Ascending aorta (tissue), 2 donors: ENCODE measurements around the gene SPACA9. TPM values are rescaled to one million over a fixed set of nuclear protein-coding genes. Genes with fewer than 3 reads are reported as not detected.
A peak's percentile ranks its signal among the peaks of the same experiment; 100 is the strongest.

Source experiments
- DNase-seq, 2 donors: peaks; one replicate each; pipeline ENCODE4 v3.0.0-alpha.2; 2019; ENCODE audit warnings: low spot score in 2 of 2
- H3K27ac ChIP-seq, 2 donors: fragments of 200-600 bp; sonication (generic); one replicate each; pipeline ENCODE4 v1.5.1; 2016 to 2017; ENCODE audit warnings: mild to moderate bottlenecking in 1 of 2
- H3K27me3 ChIP-seq: fragments of 200-600 bp; sonication (generic); one replicate; pipeline ENCODE4 v1.5.1; 2017
- H3K36me3 ChIP-seq, 2 donors: fragments of 200-600 bp; sonication (generic); one replicate each; pipeline ENCODE4 v1.5.1; 2016
- H3K4me1 ChIP-seq, 2 donors: fragments of 200-600 bp; sonication (generic); one replicate each; pipeline ENCODE4 v1.5.1; 2016 to 2017; ENCODE audit warnings: mild to moderate bottlenecking in 1 of 2
- H3K4me3 ChIP-seq, 2 donors: fragments of 200-600 bp; sonication (generic); one replicate each; pipeline ENCODE4 v1.5.1; 2016 to 2017; ENCODE audit warnings: mild to moderate bottlenecking in 1 of 2
- H3K9me3 ChIP-seq, 2 donors: fragments of 200-600 bp; sonication (generic); one replicate each; pipeline ENCODE4 v1.5.1; 2016
- intact Hi-C: fragments of 100-400 bp; cut with DNase I; formaldehyde crosslinking; loops from one replicate; pipeline ENCODE4 v1.15.1; 2023
- total RNA-seq: library from RNA; depleted of rRNA; stranded (reverse); fragments of >200 nt; gene quantifications from one replicate; pipeline ENCODE4 v1.1.0, GENCODE V29; 2016
- TF ChIP-seq, protein P1 (sequence below), 3 experiments: fragments of 200-600 bp in 2 of 3; fragments of 450-650 bp in 1 of 3; sonication (generic) in 2 of 3; IDR thresholded peaks; one replicate each; pipeline ENCODE4 v1.5.1; 2016 to 2019; ENCODE audit warnings: antibody characterized with exemption in 3 of 3, mild to moderate bottlenecking in 1 of 3, moderate library complexity in 1 of 3

Gene SPACA9
- 5.9 TPM for total RNA-seq

DNA sequence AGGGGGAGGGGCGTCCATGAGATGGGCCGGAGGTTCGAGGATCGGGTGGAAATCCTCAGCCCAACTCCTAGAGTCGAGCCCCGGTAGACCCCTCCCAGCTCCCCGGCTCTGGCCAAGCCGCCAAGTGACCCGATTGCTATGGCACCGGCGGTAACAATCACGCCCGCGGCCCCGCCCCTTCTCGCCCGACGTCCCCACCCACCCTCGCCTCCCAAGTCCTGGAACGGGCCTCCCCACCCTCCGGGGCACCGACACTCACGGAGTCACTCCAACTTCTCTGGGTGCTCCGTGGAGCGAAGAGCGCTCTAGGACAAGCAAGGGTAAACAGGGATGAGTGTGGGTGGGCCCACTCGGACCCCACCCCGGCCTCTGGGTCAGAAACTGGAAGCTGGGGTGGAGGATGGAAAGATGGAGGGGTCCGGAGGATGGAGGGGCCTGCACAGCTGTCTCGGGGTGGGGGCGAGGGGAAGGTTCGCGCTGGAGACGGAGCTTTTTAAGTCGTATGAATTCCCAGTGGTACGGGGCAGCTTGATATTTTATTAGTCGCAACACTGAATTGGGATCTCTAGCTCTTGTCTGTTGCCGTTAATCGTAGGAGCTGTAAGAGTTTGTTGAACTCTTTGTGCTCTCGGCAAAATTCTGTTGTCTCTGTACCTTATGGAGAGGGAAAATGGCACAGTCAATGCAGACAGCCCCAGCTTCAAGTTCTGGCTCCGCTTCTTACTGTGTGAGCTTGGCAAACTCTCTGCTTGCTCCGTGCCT, at the start of gene SPACA9:
Gene SPACA9 (plus strand): TSS at position 204 of the 762 bp plus-strand sequence. CDS start 5,050 bp downstream, outside the sequence.
- Histone ChIP-seq H3K27me3 (no peaks in the 10 kb centered on the region), H3K27ac (peak within 1 kb of the TSS; percentile 64 to 71), H3K36me3 (peaks cover 0 to 1% of the 10 kb centered on the region in 2 donors), H3K9me3 (no peaks in the 10 kb centered on the region), H3K4me3 (peak within 1 kb of the TSS; percentile 78 to 81), H3K4me1 (peaks cover 3 to 8% of the 10 kb centered on the region in 2 donors)
- peak in 1 of 2 donors; percentile 86 for DNase-seq
- intact Hi-C loops: loop anchor here (1.0 to 5.0 kb wide), 4 partner anchors 65 to 472 kb away; partner anchors contain the start of genes GTF3C4, GTF3C5, TSC1 and TTF1
- TF ChIP-seq, protein P1, sequence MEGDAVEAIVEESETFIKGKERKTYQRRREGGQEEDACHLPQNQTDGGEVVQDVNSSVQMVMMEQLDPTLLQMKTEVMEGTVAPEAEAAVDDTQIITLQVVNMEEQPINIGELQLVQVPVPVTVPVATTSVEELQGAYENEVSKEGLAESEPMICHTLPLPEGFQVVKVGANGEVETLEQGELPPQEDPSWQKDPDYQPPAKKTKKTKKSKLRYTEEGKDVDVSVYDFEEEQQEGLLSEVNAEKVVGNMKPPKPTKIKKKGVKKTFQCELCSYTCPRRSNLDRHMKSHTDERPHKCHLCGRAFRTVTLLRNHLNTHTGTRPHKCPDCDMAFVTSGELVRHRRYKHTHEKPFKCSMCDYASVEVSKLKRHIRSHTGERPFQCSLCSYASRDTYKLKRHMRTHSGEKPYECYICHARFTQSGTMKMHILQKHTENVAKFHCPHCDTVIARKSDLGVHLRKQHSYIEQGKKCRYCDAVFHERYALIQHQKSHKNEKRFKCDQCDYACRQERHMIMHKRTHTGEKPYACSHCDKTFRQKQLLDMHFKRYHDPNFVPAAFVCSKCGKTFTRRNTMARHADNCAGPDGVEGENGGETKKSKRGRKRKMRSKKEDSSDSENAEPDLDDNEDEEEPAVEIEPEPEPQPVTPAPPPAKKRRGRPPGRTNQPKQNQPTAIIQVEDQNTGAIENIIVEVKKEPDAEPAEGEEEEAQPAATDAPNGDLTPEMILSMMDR (IDR thresholded peaks at IDR 0.05): no peak

- DNase-seq: no peak
- H3K27ac ChIP-seq: no peak overlapping the region
- H3K4me3 ChIP-seq: no peak overlapping the region
- TF ChIP-seq, protein P1 (IDR thresholded peaks at IDR 0.05): no peak
- H3K9me3 ChIP-seq: no peaks in the 10 kb centered on the region
- intact Hi-C loops: no loop called here
- H3K36me3 ChIP-seq: no peaks in the 10 kb centered on the region
- H3K27me3 ChIP-seq: no peaks in the 10 kb centered on the region
- no peaks in the 10 kb centered on the region for H3K4me1 ChIP-seq
These were observed 46.4 kb upstream of the SPACA9 start for GRCh38 chr9:132832171-132832881.

DNA sequence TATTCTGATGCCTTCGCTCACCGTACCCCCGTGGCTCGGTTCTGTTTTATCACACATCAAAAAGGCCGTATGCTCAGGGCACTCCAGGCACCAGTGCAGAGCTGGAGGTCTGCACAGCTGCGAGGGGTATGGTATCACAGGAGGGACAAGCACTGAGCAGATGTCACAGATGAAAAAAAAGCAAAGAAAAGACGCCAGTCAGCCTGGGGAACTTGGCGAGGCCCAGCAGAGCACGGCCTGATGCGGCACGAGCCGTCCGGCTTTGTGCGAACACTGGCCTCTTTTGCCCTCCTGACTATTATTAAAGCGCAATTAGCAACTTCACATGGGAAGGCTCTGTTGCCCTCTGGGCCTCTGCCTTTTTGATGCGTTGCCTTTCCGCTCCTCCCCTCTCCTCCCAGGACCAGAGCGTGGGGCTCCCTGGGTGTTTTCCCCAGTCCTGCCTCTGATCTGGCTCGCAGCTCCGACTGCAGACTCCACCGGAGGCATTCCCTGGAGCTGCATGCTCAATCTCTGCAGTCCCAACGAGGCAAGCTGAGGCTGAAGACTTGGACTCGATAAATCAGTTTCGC, 45.1 kb upstream of the SPACA9 start:
- Histone ChIP-seq H3K36me3 (no peaks in the 10 kb centered on the region), H3K27ac (no peak overlapping the region), H3K4me1 (no peaks in the 10 kb centered on the region), H3K9me3 (no peaks in the 10 kb centered on the region), H3K4me3 (no peak overlapping the region), H3K27me3 (no peaks in the 10 kb centered on the region)
- intact Hi-C loops: no loop called here
- no peak for DNase-seq
- TF ChIP-seq, protein P1 (IDR thresholded peaks at IDR 0.05): no peak

DNA sequence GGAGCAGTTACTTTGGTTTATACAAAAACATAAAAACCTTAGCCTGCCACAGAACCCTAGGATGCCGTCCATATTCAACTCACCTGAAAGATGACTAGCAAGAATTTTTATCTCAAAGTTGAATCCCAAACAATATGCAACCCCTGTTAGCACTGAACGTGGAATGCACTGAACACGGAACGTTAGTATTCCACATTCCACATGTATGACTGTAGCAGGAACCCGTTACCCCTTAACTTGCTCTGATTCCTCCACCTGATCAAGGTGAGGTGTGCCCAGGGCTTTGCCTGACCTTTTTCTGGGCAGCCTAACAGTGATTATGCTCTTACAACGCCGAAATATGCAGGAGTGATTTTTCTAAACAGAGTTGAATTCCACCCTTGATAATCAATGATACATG, 44.4 kb upstream of the SPACA9 start:
- intact Hi-C loops: no loop called here

More for the DNA sequence above, 44.4 kb upstream of the SPACA9 start:
- TF ChIP-seq, protein P1 (IDR thresholded peaks at IDR 0.05): no peak
- H3K9me3 ChIP-seq: no peaks in the 10 kb centered on the region
- H3K4me1 ChIP-seq: no peaks in the 10 kb centered on the region
- DNase-seq: no peak
- H3K27me3 ChIP-seq: no peaks in the 10 kb centered on the region
- H3K27ac ChIP-seq: no peak overlapping the region
- no peaks in the 10 kb centered on the region for H3K36me3 ChIP-seq
- no peak overlapping the region for H3K4me3 ChIP-seq
